HG03060 (cell line): ENCODE data around the gene FCSK.

Experiments
- ATAC-seq: cut with Tn5 transposase; IDR thresholded peaks from one replicate; pipeline ENCODE4 v1.9.1; 2021; ENCODE audit warnings: low read depth, moderate number of reproducible peaks; ENCODE audit not compliant: unreplicated experiment

The FCSK gene

DNA sequence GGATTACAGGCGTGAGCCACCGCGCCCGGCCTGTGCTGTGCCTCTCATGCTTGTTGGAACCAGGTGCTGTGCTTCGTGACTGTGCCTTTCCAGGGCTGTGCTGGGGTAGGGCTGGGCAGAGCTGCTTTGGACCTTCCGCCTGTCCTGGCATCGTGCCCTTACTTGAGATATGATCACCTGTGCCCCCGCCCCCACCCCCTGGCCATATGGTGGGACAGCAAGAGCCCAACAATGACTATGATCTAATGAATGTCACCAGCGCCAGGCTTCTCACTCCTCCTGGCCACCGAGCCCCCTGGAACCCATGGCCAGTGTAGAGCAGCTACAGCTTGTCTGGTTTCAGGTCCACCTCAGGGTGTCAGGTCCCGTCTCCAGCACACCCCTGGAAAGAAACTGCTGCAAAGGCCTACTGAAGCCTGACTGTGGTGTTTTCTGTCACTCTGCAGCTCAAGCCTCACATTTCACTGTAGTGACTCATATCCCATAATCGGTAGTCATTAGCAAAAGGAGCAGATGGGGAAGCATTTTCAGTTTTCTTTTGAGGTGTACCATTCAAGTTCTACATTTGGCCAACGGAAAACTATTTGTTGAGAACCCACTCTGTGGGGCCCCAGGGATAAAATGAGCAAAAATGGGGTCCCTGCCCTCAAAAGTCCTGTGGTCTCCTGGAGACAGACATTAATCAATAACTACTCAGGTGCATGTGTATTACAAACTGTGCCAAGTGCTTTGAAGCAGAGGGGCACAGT is 22.1 kb downstream of the FCSK start:
- ATAC-seq, result peak; percentile 85

DNA sequence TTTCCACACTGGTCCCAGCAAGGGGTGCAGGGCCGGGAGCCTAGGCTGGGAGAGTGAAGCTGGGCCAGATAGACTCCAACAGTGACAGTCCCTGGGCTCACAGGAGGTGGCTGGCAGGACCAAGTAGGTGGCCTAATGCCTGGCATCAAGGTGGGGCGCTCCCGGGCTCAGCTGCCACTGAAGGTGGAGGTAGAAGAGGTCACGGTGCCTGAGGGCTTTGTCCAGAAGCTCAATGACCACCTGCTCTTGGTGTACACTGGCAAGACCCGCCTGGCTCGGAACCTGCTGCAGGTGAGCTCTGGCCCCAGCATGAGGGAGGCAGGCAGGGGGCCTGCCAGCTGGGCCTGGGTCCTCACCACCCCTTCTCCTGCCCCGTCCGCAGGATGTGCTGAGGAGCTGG is 23.8 kb downstream of the FCSK start:
- ATAC-seq, result no peak

DNA sequence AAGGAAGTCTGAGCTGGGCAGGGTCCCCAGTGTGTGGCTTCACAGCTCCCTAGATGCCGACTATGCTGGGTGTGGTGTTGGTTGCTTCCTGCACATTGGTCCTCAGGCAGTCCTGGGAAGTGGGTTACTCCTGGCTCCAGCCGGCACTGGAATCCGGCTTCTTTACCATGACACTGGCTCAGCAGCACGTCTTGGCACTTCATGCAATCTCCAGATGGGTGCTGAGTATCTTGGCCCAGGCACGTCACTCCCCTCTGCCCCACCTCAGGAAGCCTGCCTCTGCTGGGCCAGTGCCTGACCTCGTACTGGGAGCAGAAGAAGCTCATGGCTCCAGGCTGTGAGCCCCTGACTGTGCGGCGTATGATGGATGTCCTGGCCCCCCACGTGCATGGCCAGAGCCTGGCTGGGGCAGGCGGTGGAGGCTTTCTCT is 24.5 kb downstream of the FCSK start:
- ATAC-seq, result no peak

DNA sequence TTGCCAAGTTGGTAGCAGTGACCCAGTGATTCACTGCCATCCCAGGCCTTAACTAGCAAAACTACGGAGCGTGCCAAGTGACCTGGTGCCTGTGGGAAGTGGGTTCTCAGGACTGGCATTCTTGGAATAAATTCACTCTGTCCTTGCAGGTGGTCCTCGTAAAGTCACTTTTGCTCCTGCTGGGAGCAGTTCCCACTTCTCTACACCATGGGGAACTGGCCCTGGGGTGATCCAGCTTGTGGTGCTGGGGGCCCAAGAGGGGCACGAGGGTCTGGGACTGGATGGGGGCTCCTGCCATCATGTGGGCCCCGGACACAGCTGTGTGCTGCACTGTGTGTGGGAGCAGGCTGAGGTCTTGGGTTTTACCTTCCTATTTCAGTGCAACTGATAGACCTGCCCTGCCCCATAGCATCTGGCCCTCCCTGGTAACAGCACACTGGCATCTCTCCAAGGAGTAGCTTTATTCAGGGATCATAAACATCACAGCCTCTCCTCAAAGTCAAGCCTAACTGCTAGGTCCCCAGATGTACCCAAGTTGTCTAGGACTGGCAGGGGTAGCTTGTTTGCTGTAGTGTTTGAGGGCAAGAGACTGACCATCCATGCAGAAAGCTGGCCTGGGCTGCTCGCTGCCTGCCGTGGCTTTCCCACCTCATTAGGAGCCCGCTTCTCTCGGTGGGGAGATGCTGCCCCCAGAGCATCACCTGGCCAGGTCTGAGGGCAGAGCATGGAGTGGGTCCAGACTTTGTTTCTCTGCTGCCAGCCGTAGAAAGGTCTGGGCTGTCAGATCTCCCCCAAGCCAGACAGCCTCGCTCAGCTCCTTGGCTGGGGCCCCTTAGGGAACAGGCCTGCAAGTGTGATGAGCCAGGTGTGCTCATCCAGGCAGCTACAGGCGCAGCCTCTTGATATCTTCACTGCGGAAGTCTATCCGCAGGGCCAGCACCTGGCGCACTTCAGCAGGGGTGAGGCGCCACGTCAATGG is 26.0 kb downstream of the FCSK start:
- no peak for ATAC-seq

DNA sequence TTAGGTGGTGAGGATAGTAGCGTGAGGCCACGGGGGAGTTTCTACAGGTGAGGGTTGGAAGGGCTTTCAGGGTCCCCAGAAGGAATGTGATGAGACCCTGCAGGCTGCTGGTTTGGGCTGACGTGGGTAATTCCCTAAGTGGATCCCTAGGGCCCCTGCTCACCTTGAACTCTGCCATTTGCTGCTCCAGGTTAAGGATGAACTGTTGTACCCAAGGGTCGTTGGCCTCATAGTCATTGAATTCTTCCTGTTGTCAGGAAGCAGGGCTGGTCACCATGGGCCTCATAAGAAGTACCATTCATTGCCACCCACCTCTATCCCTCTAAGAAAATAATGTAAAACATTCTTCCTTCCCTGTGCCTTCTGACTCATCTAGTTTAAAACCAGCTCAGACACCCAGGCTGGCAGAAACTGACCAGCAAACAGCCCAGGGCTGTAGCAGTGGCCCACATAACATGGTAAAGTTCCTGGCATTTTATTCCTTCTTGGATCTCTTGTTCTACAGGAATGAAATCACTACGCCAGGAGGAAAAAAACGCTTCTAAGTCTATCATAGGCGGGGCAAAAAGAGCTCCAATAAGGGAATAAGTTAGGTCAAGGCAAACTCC is 27.6 kb downstream of the FCSK start:
- ATAC-seq, result no peak

DNA sequence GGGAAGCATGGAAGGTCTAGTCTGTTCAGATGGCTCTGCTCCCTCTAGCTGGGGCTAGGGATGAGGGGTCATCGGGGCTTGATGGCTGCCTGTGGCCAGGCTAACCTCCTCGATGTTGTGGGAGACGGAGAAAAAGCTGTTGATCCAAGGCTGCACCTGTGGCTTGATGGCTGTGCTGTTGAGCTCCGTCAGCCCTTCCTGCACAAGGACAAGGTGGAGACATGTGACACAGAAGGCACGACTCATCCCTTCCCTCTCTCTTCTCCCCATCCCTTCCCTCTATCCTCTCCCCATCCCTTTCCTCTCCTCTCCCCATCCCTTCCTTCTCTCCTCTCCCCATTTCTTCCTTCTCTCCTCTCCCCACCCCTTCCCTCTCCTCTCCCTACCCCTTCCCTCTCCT is 28.2 kb downstream of the FCSK start:
- ATAC-seq, result no peak

DNA sequence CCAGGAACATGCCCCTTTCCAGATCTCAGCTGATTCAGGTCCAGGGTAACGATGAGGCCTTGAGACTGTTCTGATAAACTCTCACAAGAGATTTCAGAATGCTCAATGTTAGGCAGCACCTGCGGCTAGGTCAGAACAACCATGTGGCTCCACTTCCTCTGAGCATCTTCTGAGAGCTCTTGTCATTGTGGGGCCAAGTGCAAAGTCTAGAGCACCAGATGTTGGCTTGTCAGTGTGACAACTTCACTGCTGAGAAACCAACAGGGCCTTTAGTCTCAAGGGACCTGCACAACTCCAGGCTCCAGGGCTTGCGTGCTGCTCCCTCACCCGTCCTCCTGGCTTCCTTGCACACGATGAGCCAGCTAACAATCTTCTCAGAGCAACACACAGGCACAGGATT is 29.0 kb downstream of the FCSK start:
- peak; percentile 72 for ATAC-seq

DNA sequence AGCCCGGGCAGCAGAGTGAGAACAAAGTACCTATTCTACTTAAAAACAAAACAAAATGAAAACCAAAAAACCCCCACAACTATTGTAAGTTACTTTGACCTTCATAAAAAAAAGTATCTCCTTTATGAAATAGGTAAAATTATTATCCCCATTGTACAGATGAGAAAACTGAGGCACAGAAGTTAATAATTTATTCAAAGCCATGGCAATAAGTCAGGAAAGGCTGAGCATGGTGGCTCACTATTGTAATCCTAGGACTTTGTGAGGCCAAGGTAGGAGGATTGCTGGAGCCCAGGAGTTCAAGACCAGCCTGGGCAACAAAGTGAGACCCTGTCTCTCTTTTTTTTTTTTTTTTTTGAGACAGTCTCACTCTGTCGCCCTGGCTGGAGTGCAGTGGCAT is 30.5 kb downstream of the FCSK start:
- no peak for ATAC-seq

DNA sequence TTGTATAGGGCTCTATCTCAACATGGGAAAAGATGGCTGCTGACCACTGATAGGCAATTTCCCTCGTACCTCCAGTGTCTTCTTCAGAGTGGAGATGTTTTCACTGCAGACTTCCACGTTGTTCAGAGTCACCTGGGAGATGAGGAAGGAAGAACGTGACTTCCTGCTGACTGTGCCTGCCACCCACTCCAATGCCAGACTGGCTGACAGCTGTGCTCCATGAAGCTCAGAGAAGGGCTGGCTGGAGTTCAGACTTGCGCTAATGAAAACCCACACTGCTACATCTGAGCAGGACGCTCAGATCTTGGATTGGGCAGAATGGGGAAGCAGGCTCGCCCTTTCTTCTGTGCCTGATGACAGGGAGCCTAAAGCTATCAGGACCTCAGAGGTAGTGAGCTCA is 35.9 kb downstream of the FCSK start:
- ATAC-seq, result no peak

DNA sequence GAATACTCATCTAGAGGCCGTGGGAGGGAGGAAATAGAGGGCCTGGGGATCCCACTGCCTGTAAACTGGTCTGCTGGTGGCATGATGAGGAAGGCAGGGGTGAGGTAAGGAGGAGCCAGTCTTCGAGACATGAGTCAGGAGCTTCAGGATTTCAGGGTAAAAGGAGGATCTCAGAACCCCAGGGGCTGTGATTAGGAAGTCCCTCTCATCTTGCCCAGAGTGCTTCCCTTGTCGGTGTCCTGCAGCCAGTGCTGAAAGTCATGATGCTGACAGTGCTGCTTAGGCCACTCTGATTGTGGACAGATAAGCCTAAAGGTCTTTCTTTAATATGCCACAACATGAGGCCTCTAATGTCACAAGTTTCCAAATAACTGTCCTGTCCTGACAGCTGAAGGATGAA is 39.4 kb downstream of the FCSK start:
- ATAC-seq, result no peak

DNA sequence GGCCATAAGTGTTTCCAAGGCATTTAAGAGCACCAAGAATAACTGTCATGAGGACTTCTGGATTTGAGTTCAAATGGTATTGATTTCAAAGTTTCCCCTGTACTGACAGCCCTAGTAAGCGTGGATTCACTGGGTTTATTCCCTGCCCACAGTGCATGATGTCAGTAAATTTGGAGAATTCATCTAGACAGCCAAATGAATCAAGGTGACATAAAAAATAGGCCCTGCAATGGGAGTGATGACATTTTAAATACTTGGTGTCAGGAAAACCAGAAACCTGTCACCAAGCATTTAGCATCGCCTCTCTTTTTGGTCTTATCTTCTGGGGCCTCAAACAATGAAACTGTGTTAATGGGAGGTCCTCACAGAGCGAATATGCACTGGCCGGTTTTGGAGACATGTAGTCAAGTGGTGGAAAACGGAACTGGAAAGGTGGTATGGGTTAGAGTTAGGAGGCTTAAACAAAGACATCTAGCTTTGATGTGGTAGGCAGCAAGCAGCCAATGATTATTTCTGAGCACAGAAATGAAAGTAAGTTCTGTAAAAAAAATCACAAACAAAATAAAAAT is 39.9 kb downstream of the FCSK start:
- no peak for ATAC-seq

DNA sequence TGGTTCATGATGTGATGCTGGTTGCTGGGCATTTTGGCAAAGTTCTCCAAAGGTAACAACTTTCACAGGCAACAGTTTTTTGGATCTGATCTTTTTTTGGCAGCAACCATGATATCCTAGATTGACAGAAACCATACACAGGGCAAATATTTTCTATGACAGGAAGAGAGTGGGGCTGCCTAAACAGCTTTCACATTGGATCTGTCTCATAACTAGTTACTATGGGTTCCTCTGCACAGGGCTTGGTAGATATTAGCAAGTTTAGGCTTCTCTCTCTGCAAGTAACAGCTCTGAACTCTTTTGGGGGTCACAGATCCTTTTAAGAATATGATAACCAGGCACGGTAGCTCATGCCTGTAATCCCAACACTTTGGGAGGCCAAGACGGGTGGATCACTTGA is 40.4 kb downstream of the FCSK start:
- no peak for ATAC-seq

DNA sequence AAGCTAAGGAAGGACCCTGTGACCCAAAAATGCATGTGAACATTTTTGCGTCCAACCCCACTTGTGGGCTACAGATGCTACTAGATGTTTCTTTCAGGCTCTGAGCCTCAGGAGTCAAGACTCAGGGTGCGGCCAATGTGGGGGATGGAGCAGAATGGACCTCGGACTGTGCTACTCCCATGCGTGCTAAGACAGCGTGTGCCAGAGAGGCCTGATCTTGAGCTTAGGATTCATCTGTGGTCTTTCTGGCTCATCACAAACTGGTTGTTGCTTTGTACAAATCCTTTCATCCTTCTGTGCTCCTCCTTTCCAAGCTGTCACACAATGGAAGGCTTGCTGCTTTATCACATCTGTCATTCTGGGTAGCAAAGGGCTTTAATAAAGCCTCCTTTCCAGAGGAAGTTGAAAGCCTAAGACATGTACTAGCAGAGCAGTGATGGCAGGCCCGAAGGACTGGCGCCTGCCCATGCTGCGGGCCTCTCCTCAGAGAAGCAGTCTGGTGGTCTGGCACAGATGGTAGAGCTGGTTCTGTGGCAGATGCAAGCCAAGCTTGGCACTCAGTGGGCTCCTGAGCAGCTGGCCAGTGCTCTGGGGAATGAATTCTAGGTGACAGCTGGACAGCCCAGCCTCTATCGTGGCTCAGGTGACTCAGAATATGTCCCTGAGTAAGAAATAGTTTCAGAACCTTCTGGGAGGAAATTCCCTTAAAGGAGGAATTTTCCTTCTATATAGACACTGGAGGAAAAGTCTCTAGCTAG is 41.2 kb downstream of the FCSK start:
- ATAC-seq, result no peak

DNA sequence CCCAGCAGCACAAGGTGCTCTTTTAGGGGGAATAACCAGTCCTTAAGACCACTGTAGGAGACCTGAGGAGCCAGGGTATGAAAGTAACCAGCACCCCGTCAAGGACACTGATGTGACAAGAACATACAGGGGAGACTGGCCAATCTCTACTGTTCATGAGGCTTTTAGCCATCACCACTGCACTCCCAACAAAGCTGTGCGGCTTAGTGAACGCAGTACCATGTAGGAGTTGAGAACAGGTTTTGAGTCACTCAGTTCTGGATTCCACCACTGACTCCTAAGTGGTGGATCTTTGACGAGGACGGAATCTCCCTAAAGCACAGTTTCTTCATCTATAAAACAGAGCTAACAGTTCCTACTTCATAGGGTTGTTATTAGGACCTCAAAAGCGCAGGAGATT is 42.1 kb downstream of the FCSK start:
- ATAC-seq, result no peak

DNA sequence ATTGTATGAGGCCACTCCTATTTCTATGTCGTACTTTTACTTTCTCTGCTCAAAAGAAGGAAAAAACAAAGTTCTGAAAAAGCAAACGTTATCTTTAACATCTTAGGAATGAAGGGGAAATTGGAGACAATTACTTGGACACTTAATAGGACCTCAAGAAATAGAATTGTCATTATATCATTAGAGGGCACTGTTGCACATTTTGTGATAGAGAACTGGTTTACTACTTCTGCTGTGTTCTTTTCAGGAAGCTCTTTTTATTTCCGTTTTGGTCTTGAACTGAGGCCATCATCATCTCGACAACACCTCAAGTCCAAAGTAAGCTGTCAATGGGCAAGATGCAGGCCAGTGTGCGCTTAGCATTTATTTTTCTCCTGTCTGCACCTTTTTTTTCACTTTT is 54.4 kb downstream of the FCSK start:
- no peak for ATAC-seq

DNA sequence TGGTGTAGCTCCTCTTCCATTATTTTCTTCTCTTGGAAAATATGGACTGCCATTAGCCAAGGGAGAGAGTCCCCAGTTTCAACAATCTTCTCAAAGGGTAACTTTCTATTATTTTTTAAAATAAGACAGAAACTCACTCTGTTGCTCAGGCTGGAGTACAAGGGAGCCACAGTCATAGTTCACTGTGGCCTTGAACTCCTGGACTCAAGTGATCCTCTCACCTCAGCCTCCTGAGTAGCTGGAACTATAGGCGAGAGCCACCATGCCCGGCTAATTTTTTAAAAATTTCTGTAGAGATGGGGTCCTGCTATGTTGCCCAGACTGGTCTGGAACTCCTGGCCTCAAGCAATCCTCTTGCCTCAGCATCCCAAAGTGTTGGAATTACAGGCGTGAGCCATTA is 55.8 kb downstream of the FCSK start:
- no peak for ATAC-seq

DNA sequence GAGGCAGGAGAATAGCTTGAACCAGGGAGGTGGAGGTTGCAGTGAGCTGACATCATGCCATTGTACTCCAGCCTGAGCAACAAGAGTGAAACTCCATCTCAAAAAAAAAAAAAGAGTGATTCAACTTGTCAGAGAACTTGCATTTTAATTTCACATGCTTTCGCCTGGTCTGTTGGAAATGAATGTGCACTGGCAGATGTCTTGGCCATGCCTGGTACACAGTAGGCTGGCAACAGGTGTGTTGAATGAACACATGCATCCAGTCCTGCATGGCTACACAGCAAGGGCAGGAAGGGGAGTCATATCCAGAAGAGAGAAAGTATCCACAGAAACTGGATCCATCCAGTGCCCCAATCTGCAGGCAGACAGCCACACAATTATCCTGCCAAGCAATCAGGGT is 57.4 kb downstream of the FCSK start:
- ATAC-seq, result no peak

DNA sequence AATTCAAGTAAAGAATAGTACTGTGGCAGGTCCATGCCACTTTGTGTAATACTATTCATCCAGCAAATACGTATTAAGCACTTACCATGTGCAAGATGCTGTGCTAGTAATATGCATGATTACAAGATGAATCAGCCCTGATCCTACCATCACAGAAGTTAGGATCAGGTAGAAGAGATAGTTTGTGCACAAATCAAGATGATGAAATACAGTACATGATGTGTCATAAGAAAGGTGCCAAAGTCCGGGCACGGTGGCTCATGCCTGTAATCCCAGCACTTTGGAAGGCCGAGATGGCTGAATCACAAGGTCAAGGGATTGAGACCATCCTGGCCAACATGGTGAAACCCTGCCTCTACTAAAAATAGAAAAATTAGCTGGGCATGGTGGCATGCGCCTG is 58.1 kb downstream of the FCSK start:
- ATAC-seq, result no peak

DNA sequence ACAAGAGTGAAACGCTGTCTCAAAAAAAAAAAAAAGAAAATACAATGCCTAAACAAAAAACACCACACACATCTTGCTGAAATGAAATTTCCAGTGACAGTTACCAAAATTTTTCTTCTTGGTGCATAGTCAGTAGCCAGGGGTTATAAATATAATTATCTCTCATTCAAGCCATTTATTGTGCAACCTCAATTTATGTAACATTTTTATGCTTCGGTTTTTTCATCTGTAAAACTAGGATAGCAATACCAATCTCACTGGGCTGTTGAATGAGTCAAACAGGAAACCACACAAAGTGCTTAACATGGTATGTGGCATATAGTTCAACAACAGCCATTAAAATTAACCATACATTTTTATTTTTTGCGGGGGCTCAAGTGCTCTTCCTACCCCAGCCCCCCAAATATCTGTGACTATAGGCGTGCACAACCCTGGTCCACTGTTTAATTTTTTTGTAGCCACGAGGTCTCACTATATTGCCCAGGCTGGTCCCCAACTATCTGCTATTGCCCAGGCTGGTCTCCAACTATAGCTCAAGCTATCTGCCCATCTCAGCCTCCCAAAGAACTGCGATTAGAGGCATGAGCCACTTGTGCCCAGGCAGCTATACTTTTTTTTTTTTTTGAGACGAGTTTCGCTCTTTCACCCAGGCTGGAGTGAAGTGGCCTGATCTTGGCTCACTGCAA is 66.4 kb downstream of the FCSK start:
- no peak for ATAC-seq
